ENCODE results near the gene ATXN2.
"Not testable (repeated sequence)": the region's sequence is repeated elsewhere in the genome, so short reads cannot be mapped to it uniquely, and the experiment has no call there.

Gene ATXN2

GRCh38 chr12:111570084-111570961 is 28.8 kb downstream of the ATXN2 start:
- no peak for DNase-seq (ENCODE audit: low read depth)

GRCh38 chr12:111569363-111570083 is 29.6 kb downstream of the ATXN2 start:
- no peak for DNase-seq (ENCODE audit: low read depth)

GRCh38 chr12:111560844-111561243 is 38.3 kb downstream of the ATXN2 start:
- DNase-seq (ENCODE audit: low read depth), result not testable (repeated sequence)

GRCh38 chr12:111558107-111558376 is 41.1 kb downstream of the ATXN2 start:
- DNase-seq (ENCODE audit: low read depth), result no peak

GRCh38 chr12:111557271-111558106 is 41.6 kb downstream of the ATXN2 start:
- DNase-seq (ENCODE audit: low read depth), result no peak

GRCh38 chr12:111556676-111557075 is 42.4 kb downstream of the ATXN2 start:
- DNase-seq (ENCODE audit: low read depth), result no peak

GRCh38 chr12:111555313-111555712 is 43.8 kb downstream of the ATXN2 start:
- DNase-seq (ENCODE audit: low read depth), result not testable (repeated sequence)

- no peak for DNase-seq (ENCODE audit: low read depth)
Measured at GRCh38 chr12:111546758-111547383, 52.2 kb downstream of the ATXN2 start.

GRCh38 chr12:111546171-111546570 is 52.9 kb downstream of the ATXN2 start:
- no peak for DNase-seq (ENCODE audit: low read depth)

- DNase-seq (ENCODE audit: low read depth), result no peak
Measured at GRCh38 chr12:111544032-111544431, 55.1 kb downstream of the ATXN2 start.

GRCh38 chr12:111532751-111533150 is 66.4 kb downstream of the ATXN2 start:
- no peak for DNase-seq (ENCODE audit: low read depth)

GRCh38 chr12:111529424-111530368 is 69.4 kb downstream of the ATXN2 start:
- peak; percentile 34 for DNase-seq (ENCODE audit: low read depth)

- no peak for DNase-seq (ENCODE audit: low read depth)
Measured at GRCh38 chr12:111523587-111524167, 75.4 kb downstream of the ATXN2 start.

GRCh38 chr12:111521801-111522200 is 77.3 kb downstream of the ATXN2 start:
- no peak for DNase-seq (ENCODE audit: low read depth)

- DNase-seq (ENCODE audit: low read depth), result no peak
Measured at GRCh38 chr12:111519937-111520336, 79.2 kb downstream of the ATXN2 start.

GRCh38 chr12:111519083-111519482 is 80.0 kb downstream of the ATXN2 start:
- no peak for DNase-seq (ENCODE audit: low read depth)

GRCh38 chr12:111507719-111508118 is 91.4 kb downstream of the ATXN2 start:
- DNase-seq (ENCODE audit: low read depth), result not testable (repeated sequence)

- not testable (repeated sequence) for DNase-seq (ENCODE audit: low read depth)
Measured at GRCh38 chr12:111507258-111507657, 91.9 kb downstream of the ATXN2 start.

- DNase-seq (ENCODE audit: low read depth), result no peak
Measured at GRCh38 chr12:111506260-111506659, 92.9 kb downstream of the ATXN2 start.

- no peak for DNase-seq (ENCODE audit: low read depth)
Measured at GRCh38 chr12:111505601-111506036, 93.5 kb downstream of the ATXN2 start.

All from activated T-helper 9 cell treated with anti-CD3 and anti-CD28 coated beads, Interleukin-2, amount 50 U/mL, for 16 hours (primary cell).